HUES64 (cell line): ENCODE data around the gene RNH1.

Source experiments
- H3K27ac ChIP-seq: 2 replicates; pipeline ENCODE4 v1.7.0; 2013; ENCODE audit warnings: low read depth, low read length, inconsistent platforms
- H3K27me3 ChIP-seq: 2 replicates; pipeline ENCODE4 v1.6.1; 2013; ENCODE audit warnings: mild to moderate bottlenecking, low read length; ENCODE audit not compliant: insufficient read depth
- H3K36me3 ChIP-seq: 2 replicates; pipeline ENCODE4 v1.6.1; 2013; ENCODE audit warnings: mild to moderate bottlenecking, low read length; ENCODE audit not compliant: insufficient read depth
- H3K4me1 ChIP-seq: 2 replicates; pipeline ENCODE4 v1.6.1; 2013; ENCODE audit warnings: mild to moderate bottlenecking, low read length, moderate library complexity; ENCODE audit not compliant: insufficient read depth
- H3K4me3 ChIP-seq: 2 replicates; pipeline ENCODE4 v1.5.1; 2013; ENCODE audit warnings: mild to moderate bottlenecking, low read length, moderate library complexity
- H3K9ac ChIP-seq: 2 replicates; pipeline ENCODE4 v1.6.1; 2013; ENCODE audit warnings: mild to moderate bottlenecking, low read depth, low read length
- H3K9me3 ChIP-seq: 2 replicates; pipeline ENCODE4 v1.6.1; 2013; ENCODE audit warnings: low read depth, low read length; ENCODE audit not compliant: insufficient read depth
- WGBS: fragments of 150-250, 120-280 bp; methylation state at CpG from one replicate; pipeline ENCODE4 v1.1.7; 2013; ENCODE audit warnings: missing lambda C conversion rate; 5-methylcytosine and 5-hydroxymethylcytosine counted together

RNH1 gene

DNA sequence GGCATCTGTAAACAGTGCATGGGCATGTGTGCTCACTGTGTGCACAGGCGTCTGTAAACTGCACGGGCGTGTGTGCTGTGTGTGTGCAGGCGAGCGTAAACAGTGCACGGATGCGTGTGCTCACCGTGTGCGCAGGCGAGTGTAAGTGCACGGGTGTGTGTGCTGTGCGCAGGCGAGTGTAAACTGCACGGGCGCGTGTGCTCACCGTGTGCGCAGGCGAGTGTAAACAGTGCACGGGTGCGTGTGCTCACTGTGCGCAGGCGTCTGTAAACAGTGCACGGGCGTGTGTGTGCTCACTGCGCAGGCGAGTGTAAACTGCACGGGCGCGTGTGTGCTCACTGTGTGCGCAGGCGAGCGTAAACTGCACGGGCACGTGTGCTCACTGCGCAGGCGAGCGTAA, 22.4 kb downstream of the RNH1 start:
- WGBS: 98% methylated on average over 38 of the region's 38 CpGs
- Histone ChIP-seq H3K27me3 (no peaks in the 10 kb centered on the region), H3K36me3 (0 out of 2 replicates have a peak, but pooled peaks cover 4% of the 10 kb centered on the region), H3K4me1 (no peaks in the 10 kb centered on the region), H3K9ac (no peak overlapping the region), H3K27ac (no peak overlapping the region), H3K4me3 (no peak overlapping the region), H3K9me3 (no peaks in the 10 kb centered on the region)

DNA sequence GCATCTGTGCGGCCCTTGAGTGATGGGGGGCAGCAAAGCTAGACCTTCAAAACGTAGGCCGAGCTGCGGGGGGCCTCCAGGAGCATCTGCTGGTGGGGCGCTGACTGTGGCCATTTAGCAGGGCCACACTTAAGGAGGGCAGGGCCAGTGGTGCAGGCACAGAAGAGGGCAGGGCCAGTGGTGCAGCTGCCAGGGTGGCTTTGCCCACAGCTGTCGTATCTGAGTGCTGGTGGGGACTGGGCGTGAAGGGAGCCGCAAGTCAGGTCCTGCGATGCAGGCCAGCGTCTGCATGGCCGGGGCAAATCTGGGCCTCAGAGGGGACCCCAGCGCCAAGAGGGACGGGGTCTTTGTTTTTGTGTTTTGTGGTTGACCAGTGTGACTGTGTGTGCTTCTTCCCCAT, 27.7 kb downstream of the RNH1 start:
- peaks cover 10% of the 10 kb centered on the region; the same call in 1 of the 2 replicates for H3K36me3 ChIP-seq
- H3K27me3 ChIP-seq: no peaks in the 10 kb centered on the region
- no peak overlapping the region for H3K27ac ChIP-seq
- no peak overlapping the region for H3K9ac ChIP-seq
- no peaks in the 10 kb centered on the region for H3K9me3 ChIP-seq
- WGBS: 96% methylated on average over 13 of the region's 13 CpGs
- H3K4me3 ChIP-seq: no peak overlapping the region
- no peaks in the 10 kb centered on the region for H3K4me1 ChIP-seq

DNA sequence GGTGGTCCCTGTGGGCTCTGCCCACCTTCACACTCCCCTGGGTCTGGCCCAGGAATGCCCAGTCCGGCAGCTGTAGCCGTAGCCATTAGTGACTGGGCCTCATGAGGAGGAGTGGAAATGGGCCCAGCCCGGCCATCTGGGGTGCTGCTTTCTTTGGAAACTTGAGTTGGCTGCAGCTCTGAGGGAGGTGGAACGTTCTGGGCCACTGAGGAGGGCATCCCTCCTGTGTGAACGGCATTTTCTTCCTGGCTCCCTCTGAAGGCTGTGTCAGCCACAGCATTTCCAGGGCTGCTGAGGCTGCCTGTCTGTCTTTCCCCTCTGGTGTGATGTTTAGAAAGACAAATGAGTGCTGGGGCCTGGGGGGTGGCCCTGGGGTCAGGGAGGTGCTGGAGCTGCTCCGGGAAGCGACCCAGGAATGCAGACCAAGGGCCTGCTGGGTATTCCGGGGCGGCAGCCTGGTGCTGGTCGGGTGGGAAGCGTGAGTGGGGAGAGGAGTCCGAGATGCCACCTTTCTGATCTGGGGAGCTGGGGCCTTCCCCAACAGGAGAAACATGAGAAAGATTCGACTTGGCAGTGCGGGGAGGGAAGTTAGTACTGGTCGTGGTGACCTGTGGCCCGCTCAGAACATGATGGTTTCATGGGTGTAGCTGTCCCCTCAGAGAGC, 29.9 kb downstream of the RNH1 start:
- Histone ChIP-seq H3K27ac (peak overlapping the region; percentile 30; the same call in 1 of the 2 replicates), H3K9ac (no peak overlapping the region), H3K36me3 (peaks cover 10% of the 10 kb centered on the region; the same call in 1 of the 2 replicates), H3K4me3 (no peak overlapping the region), H3K27me3 (no peaks in the 10 kb centered on the region), H3K9me3 (no peaks in the 10 kb centered on the region), H3K4me1 (0 out of 2 replicates have a peak, but pooled peaks cover 2% of the 10 kb centered on the region)
- 85% methylated on average over 16 of the region's 16 CpGs for whole genome bisulfite sequencing

DNA sequence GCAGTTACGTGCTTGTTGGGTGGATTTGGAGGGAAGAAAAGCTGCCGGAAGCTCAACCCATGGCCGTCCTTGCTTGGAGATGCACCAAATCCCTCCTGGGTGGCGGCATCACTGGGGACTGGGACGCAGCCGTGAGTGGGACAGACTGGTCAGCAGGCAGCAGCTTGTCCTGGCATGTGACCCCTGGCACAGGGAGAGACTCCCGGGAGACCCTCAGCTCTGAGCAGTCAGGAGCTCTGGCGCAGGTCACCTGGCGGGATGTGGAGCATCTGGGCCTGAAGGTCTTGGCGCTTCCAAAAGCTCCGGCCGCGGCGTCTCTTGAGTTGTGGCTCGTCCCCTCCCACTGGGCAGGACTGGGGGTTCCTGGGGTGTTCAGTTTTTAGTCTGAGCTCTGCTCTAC, 30.6 kb downstream of the RNH1 start:
- 0 out of 2 replicates have a peak, but pooled peaks cover 2% of the 10 kb centered on the region for H3K4me1 ChIP-seq
- H3K27ac ChIP-seq: no peak overlapping the region
- 97% methylated on average over 15 of the region's 15 CpGs for WGBS
- H3K36me3 ChIP-seq: peaks cover 10% of the 10 kb centered on the region; the same call in 1 of the 2 replicates
- no peak overlapping the region; the same call in 1 of the 2 replicates for H3K9ac ChIP-seq
- H3K4me3 ChIP-seq: no peak overlapping the region
- no peaks in the 10 kb centered on the region for H3K27me3 ChIP-seq
- H3K9me3 ChIP-seq: no peaks in the 10 kb centered on the region

- H3K4me3 ChIP-seq: no peak overlapping the region
- H3K4me1 ChIP-seq: 0 out of 2 replicates have a peak, but pooled peaks cover 2% of the 10 kb centered on the region
- H3K36me3 ChIP-seq: peaks cover 10% of the 10 kb centered on the region; the same call in 1 of the 2 replicates
- 95% methylated on average over 9 of the region's 9 CpGs for WGBS
- H3K27ac ChIP-seq: no peak overlapping the region
- H3K27me3 ChIP-seq: no peaks in the 10 kb centered on the region
- no peak overlapping the region for H3K9ac ChIP-seq
- no peaks in the 10 kb centered on the region for H3K9me3 ChIP-seq
These were observed 31.1 kb downstream of the RNH1 start for GRCh38 chr11:475941-476340.

DNA sequence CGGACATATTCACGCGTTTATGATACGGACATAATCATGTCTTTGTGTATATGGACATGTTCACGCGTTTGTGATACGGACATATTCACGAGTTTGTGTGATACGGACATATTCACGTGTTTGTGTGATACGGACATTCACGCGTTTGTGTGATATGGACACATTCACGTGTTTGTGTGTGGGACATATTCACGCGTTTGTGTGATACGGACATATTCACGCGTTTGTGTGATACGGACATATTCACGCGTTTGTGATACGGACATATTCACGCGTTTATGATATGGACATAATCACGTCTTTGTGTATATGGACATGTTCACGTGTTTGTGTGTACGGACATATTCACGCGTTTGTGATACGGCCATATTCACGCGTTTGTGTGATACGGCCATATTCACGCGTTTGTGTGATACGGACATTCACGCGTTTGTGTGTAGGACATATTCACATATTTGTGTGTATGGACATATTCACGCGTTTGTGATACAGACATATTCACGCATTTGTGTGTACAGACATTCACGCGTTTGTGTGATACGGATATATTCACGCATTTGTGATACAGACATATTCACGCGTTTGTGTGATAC, 32.0 kb downstream of the RNH1 start:
- Histone ChIP-seq H3K4me1 (peaks cover 5% of the 10 kb centered on the region), H3K9ac (no peak overlapping the region), H3K27me3 (no peaks in the 10 kb centered on the region), H3K9me3 (no peaks in the 10 kb centered on the region), H3K4me3 (no peak overlapping the region), H3K27ac (no peak overlapping the region), H3K36me3 (peaks cover 10% of the 10 kb centered on the region; the same call in 1 of the 2 replicates)
- 95% methylated on average over 48 of the region's 48 CpGs for WGBS

GRCh38 chr11:473962-474785, 32.9 kb downstream of the RNH1 start:
- H3K4me1 ChIP-seq: peaks cover 12% of the 10 kb centered on the region
- H3K4me3 ChIP-seq: no peak overlapping the region
- no peaks in the 10 kb centered on the region for H3K9me3 ChIP-seq
- H3K27me3 ChIP-seq: no peaks in the 10 kb centered on the region
- H3K36me3 ChIP-seq: peaks cover 7% of the 10 kb centered on the region; the same call in 1 of the 2 replicates
- no peak overlapping the region for H3K9ac ChIP-seq
- H3K27ac ChIP-seq: no peak overlapping the region
- WGBS: 93% methylated on average over 21 of the region's 22 CpGs

- Histone ChIP-seq H3K9me3 (no peaks in the 10 kb centered on the region), H3K36me3 (peaks cover 7% of the 10 kb centered on the region; the same call in 1 of the 2 replicates), H3K4me1 (peaks cover 13% of the 10 kb centered on the region), H3K27me3 (no peaks in the 10 kb centered on the region), H3K4me3 (no peak overlapping the region), H3K27ac (no peak overlapping the region), H3K9ac (no peak overlapping the region)
- WGBS: 95% methylated on average over 19 of the region's 19 CpGs
These were observed 33.6 kb downstream of the RNH1 start for GRCh38 chr11:473415-473814.

- H3K4me3 ChIP-seq: no peak overlapping the region
- no peak overlapping the region for H3K9ac ChIP-seq
- 96% methylated on average over 28 of the region's 28 CpGs for WGBS
- no peaks in the 10 kb centered on the region for H3K9me3 ChIP-seq
- H3K27ac ChIP-seq: no peak overlapping the region
- H3K4me1 ChIP-seq: peaks cover 14% of the 10 kb centered on the region
- H3K27me3 ChIP-seq: no peaks in the 10 kb centered on the region
- H3K36me3 ChIP-seq: peaks cover 7% of the 10 kb centered on the region; the same call in 1 of the 2 replicates
These were observed 34.2 kb downstream of the RNH1 start for GRCh38 chr11:472816-473215.

GRCh38 chr11:472272-472671, 34.8 kb downstream of the RNH1 start:
- peaks cover 7% of the 10 kb centered on the region; the same call in 1 of the 2 replicates for H3K36me3 ChIP-seq
- H3K27ac ChIP-seq: no peak overlapping the region
- H3K4me3 ChIP-seq: no peak overlapping the region
- H3K27me3 ChIP-seq: no peaks in the 10 kb centered on the region
- WGBS: 93% methylated on average over 13 of the region's 13 CpGs
- H3K4me1 ChIP-seq: peaks cover 14% of the 10 kb centered on the region
- H3K9ac ChIP-seq: no peak overlapping the region
- no peaks in the 10 kb centered on the region for H3K9me3 ChIP-seq
